Kidney capillary endothelial cell (primary cell): ENCODE data around the gene MTHFD1L.
"Not testable (repeated sequence)": the region's sequence is repeated elsewhere in the genome, so short reads cannot be mapped to it uniquely, and the experiment has no call there.

Source experiments
- DNase-seq: peaks from one replicate; pipeline ENCODE4 v3.0.0-alpha.2; 2018; ENCODE audit warnings: low spot score

MTHFD1L gene

DNA sequence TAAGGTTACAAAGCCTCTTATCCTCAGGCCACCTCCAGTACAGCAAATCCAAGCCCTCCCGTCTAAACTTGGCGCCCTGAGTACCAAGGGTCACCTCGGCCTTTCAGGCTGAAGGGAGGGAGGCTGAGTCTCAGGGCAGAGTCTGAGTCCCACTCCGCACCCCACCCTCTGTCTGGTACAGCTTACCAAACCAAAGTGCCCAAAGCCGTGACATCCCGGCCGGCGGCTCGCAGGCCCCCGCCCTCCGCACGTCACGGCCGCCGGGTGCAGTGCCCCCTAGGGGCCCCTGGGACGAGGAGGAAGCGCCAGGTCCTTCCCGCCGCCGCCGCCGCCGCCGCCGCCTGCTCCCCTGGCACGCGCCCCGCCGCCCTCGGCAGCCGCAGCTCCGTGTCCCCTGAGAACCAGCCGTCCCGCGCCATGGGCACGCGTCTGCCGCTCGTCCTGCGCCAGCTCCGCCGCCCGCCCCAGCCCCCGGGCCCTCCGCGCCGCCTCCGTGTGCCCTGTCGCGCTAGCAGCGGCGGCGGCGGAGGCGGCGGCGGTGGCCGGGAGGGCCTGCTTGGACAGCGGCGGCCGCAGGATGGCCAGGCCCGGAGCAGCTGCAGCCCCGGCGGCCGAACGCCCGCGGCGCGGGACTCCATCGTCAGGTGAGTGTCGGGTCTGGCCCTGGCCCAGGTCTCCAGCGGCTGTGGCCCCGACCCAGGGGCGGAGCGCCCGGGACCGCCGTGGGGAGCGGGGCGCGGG is at the start of gene MTHFD1L:
Gene MTHFD1L, plus strand, starts transcription at position 297 of the 741 bp plus-strand sequence. Its CDS starts 121 bp downstream, at position 418.
- DNase-seq = peak; percentile 80

DNA sequence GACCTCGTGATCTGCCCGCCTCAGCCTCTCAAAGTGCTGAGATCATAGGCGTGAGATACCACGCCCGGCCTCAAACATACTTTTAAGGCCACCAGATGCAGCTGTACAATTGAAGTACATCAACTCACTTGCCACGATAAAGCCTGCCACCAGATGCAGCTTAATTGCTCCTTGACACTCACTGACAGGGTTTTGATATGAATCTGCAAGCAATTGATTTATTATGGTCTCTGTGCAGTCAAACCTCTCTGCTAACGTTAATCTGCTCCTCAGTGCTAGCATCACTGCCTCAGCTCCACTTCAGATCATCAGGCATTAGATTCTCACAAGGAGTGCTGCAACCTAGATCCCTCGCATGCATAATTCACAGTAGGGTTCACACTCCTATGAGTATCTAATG is 48.9 kb upstream of the MTHFD1L start:
- DNase-seq = not testable (repeated sequence)

DNA sequence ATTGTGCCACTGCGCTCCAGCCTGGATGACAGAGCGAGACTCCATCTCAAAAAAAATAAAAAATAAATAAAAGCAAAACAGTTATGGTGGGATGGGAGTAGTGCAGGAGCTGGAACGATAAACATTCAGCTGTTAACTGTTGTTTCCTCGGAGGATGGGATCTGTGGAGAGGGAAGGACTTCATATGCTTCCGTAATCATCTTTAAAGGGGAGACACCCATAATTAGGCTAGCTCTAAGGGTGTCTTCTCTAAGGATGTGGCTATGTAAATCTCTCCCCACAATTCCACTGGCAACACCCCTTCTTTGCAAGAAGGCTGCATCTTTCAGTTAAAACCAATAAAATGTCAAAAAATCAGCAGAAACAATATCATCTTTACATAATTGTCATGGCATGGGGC is 42.6 kb upstream of the MTHFD1L start:
- DNase-seq = no peak

DNA sequence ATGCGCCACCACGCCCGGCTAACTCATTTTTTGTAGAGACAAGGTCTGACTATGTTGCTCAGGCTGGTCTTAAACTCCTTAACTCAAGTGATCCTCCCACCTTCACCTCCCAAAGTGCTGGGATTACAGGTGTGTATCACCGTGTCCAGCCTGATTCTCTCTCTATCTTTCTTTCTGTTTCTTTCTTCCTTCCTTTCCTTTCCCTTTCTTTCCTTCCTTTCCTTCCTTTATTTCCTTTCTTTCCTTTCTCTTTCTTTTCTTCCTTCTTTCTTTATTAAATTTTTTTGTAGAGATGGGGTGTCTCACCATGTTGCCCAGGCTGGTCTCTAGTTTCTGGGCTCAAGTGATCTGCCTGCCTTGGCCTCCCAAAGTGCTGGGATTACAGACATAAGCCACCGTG is 38.7 kb upstream of the MTHFD1L start:
- no peak for DNase-seq

DNA sequence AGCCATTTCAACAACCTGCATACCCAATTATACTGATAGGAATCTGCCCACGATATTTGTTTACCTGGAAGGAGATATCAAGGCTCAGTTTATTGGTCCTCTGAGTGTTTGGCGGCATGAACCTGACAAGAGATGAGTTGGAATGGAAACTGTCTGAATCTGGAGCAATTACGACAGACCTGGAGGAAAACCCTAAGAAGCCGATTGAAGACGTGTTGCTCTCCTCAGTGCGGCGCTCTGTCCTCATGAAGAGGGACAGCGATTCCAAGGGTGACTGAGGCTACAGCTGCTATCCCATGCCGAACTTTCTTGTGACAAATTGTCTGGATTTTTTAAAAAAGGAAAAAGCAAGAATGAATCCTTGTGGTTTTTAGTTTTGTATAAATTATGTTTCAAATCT is 37.4 kb upstream of the MTHFD1L start:
- DNase-seq = not testable (repeated sequence)

DNA sequence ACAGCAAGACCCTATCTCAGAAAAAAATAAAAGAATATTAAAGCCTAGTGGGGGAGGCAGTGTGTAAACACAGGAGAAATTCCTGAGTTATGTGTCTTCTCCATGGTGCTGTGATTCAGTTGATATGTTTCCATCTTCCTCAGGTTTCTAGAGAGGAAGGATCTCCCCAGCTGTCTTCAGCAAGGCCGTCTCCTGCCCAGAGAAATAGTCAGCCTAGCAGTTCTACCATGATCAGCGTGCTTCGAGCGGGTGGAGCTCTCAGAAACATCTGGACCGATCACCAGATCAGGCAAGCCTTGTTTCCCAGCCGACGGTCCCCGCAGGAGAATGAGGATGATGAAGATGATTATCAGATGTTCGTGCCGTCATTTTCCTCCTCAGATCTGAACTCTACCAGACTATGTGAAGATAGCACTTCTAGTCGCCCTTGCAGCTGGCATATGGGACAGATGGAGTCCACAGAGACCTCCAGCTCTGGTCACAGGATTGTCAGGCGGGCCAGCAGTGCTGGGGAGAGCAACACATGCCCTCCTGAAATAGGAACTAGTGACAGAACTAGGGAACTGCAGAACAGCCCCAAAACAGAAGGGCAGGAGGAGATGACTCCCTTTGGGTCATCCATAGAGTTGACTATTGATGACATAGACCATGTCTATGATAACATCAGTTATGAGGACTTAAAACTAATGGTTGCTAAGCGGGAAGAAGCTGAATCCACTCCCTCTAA is 34.9 kb upstream of the MTHFD1L start:
- no peak for DNase-seq

DNA sequence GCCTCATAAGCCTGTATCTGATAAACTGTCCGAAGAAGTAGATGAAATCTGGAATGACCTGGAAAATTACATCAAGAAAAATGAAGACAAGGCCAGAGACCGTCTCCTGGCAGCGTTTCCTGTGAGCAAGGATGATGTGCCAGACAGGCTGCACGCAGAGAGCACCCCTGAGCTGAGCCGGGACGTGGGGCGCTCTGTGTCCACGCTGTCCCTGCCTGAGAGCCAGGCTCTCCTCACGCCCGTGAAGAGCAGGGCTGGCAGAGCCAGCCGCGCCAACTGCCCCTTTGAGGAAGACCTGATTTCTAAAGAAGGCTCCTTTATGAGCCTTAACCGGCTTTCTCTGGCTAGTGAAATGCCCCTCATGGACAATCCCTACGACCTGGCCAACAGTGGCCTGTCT is 33.9 kb upstream of the MTHFD1L start:
- DNase-seq = no peak

DNA sequence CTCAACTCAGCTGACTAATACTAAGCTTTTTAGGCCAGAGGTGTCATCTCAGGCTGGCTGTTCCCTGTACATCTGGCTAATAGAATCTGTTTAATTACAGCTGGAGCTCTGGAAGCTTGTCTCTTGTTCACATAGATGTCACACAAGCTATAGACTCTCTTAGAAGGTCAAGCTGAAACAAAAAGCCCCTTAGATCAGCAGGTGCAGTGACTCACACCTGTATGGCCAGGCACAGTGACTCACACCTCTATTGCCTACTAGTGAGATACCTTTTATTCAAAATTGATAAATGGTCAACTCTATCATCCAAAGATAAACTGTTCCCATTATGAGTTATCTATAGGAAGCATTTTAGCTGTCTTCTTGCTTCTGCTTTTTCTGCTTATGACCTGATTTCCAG is 29.9 kb upstream of the MTHFD1L start:
- DNase-seq = no peak

DNA sequence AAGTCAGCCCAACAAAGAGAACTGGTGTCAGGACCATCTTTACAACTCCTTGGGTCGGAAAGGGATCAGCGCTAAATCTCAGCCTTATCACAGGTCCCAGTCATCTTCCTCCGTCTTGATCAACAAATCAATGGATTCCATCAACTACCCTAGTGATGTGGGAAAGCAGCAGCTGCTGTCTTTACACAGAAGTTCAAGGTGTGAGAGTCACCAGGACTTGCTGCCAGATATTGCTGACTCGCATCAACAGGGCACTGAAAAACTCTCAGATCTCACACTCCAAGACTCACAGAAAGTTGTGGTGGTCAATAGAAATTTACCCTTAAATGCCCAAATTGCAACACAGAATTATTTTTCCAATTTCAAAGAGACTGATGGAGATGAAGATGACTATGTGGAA is 25.3 kb upstream of the MTHFD1L start:
- DNase-seq = no peak

DNA sequence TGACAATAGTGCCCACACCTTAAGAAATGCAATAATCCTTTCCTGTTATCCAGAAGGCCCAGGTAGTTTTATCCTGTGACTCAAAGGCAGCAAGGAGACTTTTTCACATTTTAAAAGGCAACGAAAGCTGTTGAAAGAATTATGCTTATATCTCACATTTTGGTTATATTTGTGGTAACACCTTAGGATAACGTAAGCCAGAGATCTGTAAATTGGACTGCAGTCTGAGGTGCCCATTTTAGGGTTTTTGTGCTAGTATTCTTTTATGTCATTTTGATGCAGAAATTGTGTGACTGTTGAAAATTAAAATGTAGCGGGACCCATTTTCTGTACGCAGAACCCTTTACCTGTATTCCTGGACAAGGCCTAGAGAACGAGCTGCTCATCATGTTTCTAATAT is 24.3 kb upstream of the MTHFD1L start:
- no peak for DNase-seq

DNA sequence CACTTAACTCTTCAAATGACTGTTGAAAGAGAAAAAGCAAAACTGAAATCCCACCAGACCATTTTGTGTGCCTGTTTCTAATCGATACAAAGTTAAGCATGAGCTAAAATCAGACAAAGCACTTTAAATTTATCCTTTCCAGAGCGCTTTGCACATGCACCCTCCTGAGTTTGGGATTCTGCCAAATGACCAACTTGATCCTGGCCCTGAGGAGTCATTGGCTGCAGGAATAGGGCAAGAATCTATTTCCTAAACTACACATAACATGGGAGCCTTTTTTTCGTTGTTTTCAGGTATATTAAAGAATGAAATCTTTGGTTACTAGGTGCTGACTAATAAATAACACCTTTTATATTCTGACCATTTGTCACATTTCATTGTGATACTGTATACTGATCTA is 23.8 kb upstream of the MTHFD1L start:
- DNase-seq = no peak

DNA sequence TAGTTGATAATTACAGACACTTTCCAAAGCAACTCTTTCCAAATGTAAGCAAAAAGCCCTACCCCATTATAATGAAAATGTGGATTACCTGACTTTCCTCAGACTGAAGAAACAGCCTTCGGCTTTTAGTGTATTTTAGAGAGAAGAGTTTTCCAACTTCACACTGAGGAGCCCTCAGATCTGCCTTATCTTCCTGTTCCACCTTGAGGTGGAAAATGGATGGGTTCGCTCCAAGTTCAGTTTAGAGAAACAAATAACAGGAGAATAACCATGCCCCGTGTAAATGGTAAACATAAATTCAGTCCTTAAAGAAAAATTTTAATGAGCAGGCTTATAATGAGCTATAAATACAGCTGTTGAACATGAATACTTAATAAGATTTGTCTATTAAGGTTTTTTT is 21.1 kb upstream of the MTHFD1L start:
- no peak for DNase-seq

DNA sequence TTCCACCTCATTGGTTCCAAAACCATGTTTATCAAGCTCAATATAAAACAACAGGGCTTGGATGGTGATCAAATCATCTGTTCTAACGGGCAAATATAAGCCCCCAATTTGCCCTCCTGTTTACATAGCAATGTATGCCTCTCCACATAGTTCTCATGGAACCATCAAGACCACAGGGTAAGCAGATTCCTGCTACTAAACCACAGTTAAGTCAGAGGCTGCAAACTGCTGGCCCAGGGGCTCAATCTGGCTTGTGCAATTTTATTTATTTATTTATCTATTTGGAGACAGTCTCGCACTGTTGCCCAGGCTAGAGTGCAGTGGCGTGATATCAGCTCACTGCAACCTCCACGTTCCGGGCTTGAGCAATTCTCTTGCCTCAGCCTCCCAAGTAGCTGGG is 18.9 kb upstream of the MTHFD1L start:
- no peak for DNase-seq

DNA sequence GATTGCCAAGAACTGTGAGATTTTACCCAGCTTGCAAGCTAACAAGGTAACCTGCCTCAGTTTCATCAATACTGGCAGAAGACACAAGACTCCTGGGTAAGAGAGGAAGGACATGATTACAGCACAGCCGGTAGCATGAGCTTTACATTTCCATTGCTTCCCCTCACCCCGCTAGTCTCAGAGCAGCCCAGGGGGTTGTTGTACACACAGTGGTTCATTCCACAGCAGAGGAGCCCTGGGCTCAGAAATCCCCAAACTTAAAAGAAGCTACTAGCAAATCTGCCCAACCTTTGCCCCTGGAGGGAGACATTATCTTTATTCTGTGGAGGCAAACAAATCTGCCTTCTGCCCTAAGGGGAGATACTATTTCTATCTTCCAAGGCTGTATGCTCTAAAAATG is 17.1 kb upstream of the MTHFD1L start:
- DNase-seq = no peak

DNA sequence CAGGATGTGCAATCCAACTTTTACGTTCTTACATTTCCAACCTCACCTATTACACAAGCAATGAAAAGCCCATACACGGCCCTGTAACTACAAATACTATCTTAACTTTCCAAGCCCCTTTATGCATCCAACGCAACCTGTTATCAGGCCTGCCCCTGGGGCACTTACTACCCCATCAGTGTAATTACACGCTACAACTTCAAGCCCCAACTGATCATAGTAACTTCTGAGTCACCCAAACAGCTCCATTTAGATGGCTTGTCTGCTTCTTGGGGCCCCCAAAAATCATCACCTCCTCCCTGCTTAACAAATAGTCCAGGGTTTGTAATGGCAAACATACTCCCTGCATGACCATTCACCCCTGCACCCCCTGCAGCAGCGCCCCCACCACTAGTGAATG is 11.1 kb upstream of the MTHFD1L start:
- not testable (repeated sequence) for DNase-seq

DNA sequence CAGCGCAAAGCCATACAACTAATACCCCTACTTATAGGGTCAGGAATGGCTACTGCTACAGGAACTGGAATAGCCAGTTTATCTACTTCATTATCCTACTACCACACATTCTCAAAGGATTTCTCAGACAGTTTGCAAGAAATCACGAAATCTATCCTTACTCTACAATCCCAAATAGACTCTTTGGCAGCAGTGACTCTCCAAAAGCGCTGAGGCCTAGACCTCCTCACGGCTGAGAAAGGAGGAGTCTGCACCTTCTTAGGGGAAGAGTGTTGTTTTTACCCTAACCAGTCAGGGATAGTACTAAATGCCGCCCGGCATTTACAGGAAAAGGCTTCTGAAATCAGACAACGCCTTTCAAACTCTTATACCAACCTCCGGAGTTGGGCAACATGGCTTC is 10.3 kb upstream of the MTHFD1L start:
- DNase-seq = not testable (repeated sequence)

DNA sequence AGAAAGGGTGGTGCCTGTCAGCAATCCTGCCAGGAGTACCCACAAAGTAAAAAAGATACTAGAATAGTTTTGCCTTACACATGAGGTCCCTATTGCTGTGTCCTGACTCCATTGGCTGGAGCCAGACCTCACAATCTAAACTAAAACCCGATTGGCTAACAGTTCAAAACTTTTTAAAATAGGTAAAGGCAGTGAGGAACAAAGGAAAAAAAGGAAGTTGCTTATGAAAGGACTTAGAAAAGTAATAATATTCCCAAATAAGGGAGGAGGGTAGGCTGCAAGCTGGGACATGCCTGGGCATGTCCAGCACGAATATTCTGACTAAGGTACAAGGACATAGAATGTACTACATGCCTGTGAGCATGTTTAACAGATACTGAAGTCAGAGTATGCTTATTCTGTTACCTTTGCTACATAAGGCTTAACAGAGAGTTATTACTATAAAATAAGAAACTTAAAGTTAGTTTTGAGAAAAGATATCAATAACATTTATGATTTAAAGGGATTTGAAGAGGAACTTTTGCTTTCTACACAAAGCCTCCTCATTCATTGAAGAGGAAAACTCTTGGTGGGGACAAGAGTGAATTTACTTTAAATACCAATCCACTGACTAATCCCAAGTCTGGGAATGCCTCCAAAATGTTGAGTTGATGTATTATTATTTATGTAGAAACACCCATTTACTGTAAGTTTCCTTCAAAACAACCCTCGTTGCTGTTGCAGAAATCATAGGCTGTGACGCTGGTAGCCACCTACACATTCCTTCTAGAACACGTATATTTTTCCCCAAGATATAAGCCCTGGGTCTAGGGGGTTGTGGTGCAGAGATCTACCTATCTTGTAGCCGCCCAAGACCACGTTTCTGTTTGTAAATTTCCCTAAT is 8.2 kb upstream of the MTHFD1L start:
- DNase-seq = peak; percentile 90

DNA sequence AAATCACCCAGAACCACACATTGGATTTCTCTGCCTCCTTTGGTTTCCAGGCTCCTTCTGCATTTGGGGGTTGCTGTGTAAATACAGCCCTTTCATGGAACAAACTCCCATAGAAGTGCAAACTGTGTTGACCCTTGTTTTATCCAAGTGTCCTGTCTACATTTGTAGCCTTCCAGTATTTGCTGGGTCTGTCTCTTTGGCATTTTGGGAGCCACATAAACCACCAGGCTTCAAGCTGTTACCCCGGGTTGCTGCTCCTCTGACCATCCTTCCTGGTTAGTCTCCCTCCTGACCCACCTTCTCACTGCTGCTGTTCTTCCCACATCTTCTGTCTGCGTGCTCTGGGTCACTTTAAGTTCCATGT is 7.6 kb upstream of the MTHFD1L start:
- no peak for DNase-seq

DNA sequence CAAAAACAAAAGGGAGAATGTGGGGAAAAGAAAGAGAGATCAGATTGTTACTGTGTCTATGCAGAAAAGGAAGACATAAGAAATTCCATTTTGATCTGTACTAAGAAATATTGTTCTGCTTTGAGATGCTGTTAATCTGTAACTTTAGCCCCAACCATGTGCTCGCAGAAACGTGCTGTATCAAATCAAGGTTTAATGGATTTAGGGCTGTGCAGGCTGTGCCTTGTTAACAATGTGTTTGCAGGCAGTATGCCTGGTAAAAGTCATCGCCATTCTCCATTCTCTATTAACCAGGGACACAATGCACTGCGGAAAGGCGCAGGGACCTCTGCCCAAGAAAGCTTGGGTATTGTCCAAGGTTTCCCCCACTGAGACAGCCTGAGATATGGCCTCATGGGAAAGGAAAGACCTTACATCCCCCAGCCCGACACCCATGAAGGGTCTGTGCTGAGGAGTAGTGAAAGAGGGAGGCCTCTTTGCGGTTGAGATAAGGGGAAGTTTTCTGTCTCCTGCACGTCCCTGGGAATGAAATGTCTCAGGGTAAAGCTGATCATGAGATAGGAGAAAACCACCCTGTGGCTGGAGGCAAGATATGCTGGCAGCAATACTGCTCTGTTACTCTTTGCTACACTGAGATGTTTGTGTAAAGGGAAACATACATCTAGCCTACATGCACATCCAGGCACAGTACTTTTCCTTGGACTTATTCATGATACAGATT is 3.9 kb upstream of the MTHFD1L start:
- not testable (repeated sequence) for DNase-seq

DNA sequence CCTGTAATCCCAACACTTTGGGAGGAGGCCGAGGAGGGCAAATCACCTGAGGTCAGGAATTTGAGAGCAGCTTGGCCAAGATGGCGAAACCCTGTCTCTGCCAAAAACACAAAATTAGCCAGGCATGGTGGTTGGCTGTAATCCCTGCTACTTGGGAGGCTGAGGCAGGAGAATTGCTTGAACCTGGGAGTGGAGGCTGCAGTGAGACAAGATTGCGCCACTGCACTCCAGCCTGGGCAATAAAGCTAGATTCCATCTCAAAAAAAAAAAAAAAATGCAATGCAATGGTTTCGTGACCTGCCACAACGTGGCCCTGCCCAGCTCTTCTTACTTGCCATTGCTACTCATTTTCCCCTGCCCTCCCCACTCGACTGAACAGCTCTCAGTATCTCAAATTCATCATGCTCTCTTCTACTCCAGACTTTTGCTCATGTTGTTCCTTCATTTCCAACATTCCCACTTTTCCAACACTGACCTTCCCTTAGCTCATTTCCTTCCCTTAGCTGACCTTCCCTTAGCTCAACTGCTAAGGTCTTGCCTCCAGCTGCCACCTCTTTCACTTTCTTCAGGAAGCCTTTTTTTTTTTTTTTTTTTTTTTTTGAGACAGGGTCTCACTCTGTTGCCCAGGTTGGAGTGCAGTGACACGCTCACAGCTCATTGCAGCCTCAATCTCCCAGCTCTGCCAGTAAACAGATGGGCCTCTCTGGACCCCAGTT is 2.1 kb upstream of the MTHFD1L start:
- no peak for DNase-seq

DNA sequence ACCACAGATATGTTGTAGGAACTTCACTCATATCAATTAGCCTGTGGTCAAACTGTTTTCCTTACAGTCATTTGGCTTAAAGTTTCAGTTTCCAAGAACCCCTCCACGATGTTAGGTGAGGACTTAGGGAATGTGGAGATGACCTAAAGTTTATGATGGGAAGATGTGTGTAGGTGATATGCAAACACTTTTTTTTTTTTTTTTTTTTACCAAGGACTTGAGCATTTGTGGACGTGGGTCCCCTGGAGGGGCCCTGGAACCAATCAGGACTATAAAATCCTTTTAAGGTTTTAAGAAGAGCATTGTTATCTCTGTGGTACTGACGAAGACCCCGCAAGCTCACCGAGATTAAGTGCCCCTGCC is 478 bp upstream of the MTHFD1L start:
- DNase-seq = no peak
